ENCODE results near the gene TEF. TPM values are rescaled to one million over a fixed set of nuclear protein-coding genes. Genes with fewer than 3 reads are reported as not detected.

Gene TEF
- total and polyA plus RNA-seq, 7 donors, result 2.0 to 23.9 (median 11.7) TPM

- no peaks in the 10 kb centered on the region for H3K9me3 ChIP-seq
- no peak for TF ChIP-seq CTCF (IDR thresholded peaks at IDR 0.05)
- DNase-seq, result peak; percentile 78 to 90
- H3K4me1 ChIP-seq, result peaks cover 22% of the 10 kb centered on the region
- intact Hi-C loops (cut with DNase I), result loop anchor here in 1 of 2 donors (2.0 to 5.0 kb wide), 2 partner anchors 21 to 65 kb away; partner anchors contain the start of genes ACO2 and PHF5A
- H3K4me3 ChIP-seq, result peak overlapping the region; percentile 98
- 0% methylated on average over 44 to 63 of the region's 63 CpGs for WGBS, 3 donors
- peak overlapping the region; percentile 99 for H3K27ac ChIP-seq
- no peaks in the 10 kb centered on the region for H3K27me3 ChIP-seq (ENCODE audit: insufficient read depth in 3 of 3, low read length in 2 of 3)
- H3K36me3 ChIP-seq (ENCODE audit: insufficient read depth in 1 of 2, low read depth in 1 of 2), result peaks cover 0 to 8% of the 10 kb centered on the region in 2 donors
- ATAC-seq, result peak; percentile 26 to 45 (median 42)
Measured at GRCh38 chr22:41447435-41448188, 65.9 kb downstream of the TEF start.

- ATAC-seq (peak; percentile 65 to 78 (median 77)), DNase-seq (peak; percentile 94 to 98)
- TF ChIP-seq CTCF (IDR thresholded peaks at IDR 0.05), result no peak
- H3K4me3 ChIP-seq, result peak overlapping the region; percentile 98
- H3K36me3 ChIP-seq (ENCODE audit: insufficient read depth in 1 of 2, low read depth in 1 of 2), result peaks cover 0 to 1% of the 10 kb centered on the region in 2 donors
- 0 to 1% (median 1%) methylated on average over 28 of the region's 28 CpGs for WGBS, 3 donors
- intact Hi-C loops (cut with DNase I), result loop anchor here in 1 of 2 donors (2.0 to 5.0 kb wide), 2 partner anchors 21 to 64 kb away; partner anchors contain the start of genes ACO2 and PHF5A
- H3K27ac ChIP-seq, result peak overlapping the region; percentile 99
- no peaks in the 10 kb centered on the region for H3K27me3 ChIP-seq (ENCODE audit: insufficient read depth in 3 of 3, low read length in 2 of 3)
- peaks cover 15% of the 10 kb centered on the region for H3K4me1 ChIP-seq
- no peaks in the 10 kb centered on the region for H3K9me3 ChIP-seq
Measured at GRCh38 chr22:41448189-41448808, 66.6 kb downstream of the TEF start.

Other genes starting within 250 kb of the TEF start
- gene L3MBTL2, start 176.6 kb upstream of the TEF start, total RNA-seq, result 10 to 100 TPM in 3 of 4 donors, 1 to 10 TPM in 1; 8.7 to 15.8 (median 11.9) TPM
- gene L3MBTL2, start 176.6 kb upstream of the TEF start, polyA plus RNA-seq, result 10 to 100 TPM in 1 of 3 donors, 1 to 10 TPM in 2; 7.2 to 12.3 (median 9.0) TPM
- 1 to 10 TPM in 2 of 4 donors, under 1 TPM in 2; 0.32 to 2.0 (median 1.2) TPM for gene CHADL, start 141.0 kb upstream of the TEF start, total RNA-seq
- gene CHADL, start 141.0 kb upstream of the TEF start, polyA plus RNA-seq, result 1 to 10 TPM in 1 of 3 donors, under 1 TPM in 2; 0.42 to 1.9 (median 0.62) TPM
- gene RANGAP1, start 95.8 kb upstream of the TEF start, total RNA-seq, result 10 to 100 TPM; 31.9 to 48.8 (median 40.8) TPM
- gene RANGAP1, start 95.8 kb upstream of the TEF start, polyA plus RNA-seq, result 10 to 100 TPM; 26.2 to 51.8 (median 51.3) TPM
- 10 to 100 TPM; 32.0 to 34.1 (median 33.1) TPM for gene ZC3H7B, start 80.4 kb upstream of the TEF start, total RNA-seq
- 10 to 100 TPM; 12.0 to 31.0 (median 17.8) TPM for gene ZC3H7B, start 80.4 kb upstream of the TEF start, polyA plus RNA-seq
- 100 to 1,000 TPM in 1 of 4 donors, 10 to 100 TPM in 3; 12.3 to 111 (median 50.9) TPM for gene TOB2, start 64.9 kb downstream of the TEF start, total RNA-seq
- gene TOB2, start 64.9 kb downstream of the TEF start, polyA plus RNA-seq, result 10 to 100 TPM in 2 of 3 donors, 1 to 10 TPM in 1; 9.5 to 26.1 (median 23.4) TPM
- gene PHF5A, start 86.8 kb downstream of the TEF start, total RNA-seq, result 10 to 100 TPM; 19.9 to 40.0 (median 23.4) TPM
- 10 to 100 TPM; 34.3 to 79.2 (median 49.0) TPM for gene PHF5A, start 86.8 kb downstream of the TEF start, polyA plus RNA-seq
- gene ACO2, start 87.2 kb downstream of the TEF start, total RNA-seq, result 100 to 1,000 TPM; 422 to 513 (median 474) TPM
- 100 to 1,000 TPM; 346 to 459 (median 402) TPM for gene ACO2, start 87.2 kb downstream of the TEF start, polyA plus RNA-seq
- 10 to 100 TPM; 13.1 to 23.2 (median 18.5) TPM for gene POLR3H, start 162.5 kb downstream of the TEF start, total RNA-seq
- 10 to 100 TPM; 17.1 to 28.6 (median 17.2) TPM for gene POLR3H, start 162.5 kb downstream of the TEF start, polyA plus RNA-seq
- gene CSDC2, start 179.1 kb downstream of the TEF start, total RNA-seq, result 1 to 10 TPM in 1 of 4 donors, under 1 TPM in 3; 0.27 to 1.1 (median 0.77) TPM
- under 1 TPM; 0.60 to 0.69 (median 0.66) TPM for gene CSDC2, start 179.1 kb downstream of the TEF start, polyA plus RNA-seq
- gene PMM1, start 207.9 kb downstream of the TEF start, total RNA-seq, result 10 to 100 TPM in 2 of 4 donors, 1 to 10 TPM in 2; 7.3 to 12.2 (median 9.2) TPM
- 10 to 100 TPM; 10.3 to 14.5 (median 13.2) TPM for gene PMM1, start 207.9 kb downstream of the TEF start, polyA plus RNA-seq
- gene DESI1, start 239.1 kb downstream of the TEF start, total RNA-seq, result 10 to 100 TPM; 17.5 to 27.6 (median 23.2) TPM
- 10 to 100 TPM; 14.7 to 23.3 (median 18.9) TPM for gene DESI1, start 239.1 kb downstream of the TEF start, polyA plus RNA-seq
- gene XRCC6, start 239.4 kb downstream of the TEF start, total RNA-seq, result 100 to 1,000 TPM; 185 to 252 (median 217) TPM
- gene XRCC6, start 239.4 kb downstream of the TEF start, polyA plus RNA-seq, result 100 to 1,000 TPM; 156 to 291 (median 259) TPM